ENCODE data around the gene PAPOLB. TPM values are rescaled to one million over a fixed set of nuclear protein-coding genes. Genes with fewer than 3 reads are reported as not detected.

PAPOLB gene
- total and polyA plus RNA-seq, 2 of the 8 experiments (the other 6 are each of a cell fraction or from before 2014, with no cell fraction given) = 0.02 to 0.15 TPM

- ChIA-PET CTCF (ENCODE audit: partially characterized antibody) (no interaction called here), POLR2A (ENCODE audit: partially characterized antibody) (no interaction called here)
- WGBS, 2 experiments (ENCODE audit: extremely low coverage in 1 of 2, insufficient coverage in 1 of 2, insufficient read length in 1 of 2, insufficient replicate concordance in 2 of 2, low coverage in 1 of 2, low lambda C conversion rate in 2 of 2, missing lambda C conversion rate in 1 of 2) = 77% methylated on average over 15 of the region's 19 CpGs; no CpG with 5 or more reads in 1 of the 2 experiments
- H3K9ac ChIP-seq (replicated peaks in 1 of 4; ENCODE audit: extremely low read depth in 1 of 4, low read depth in 3 of 4, low read length in 3 of 4) = no peak overlapping the region
- H3K79me2 ChIP-seq (ENCODE audit: control insufficient read depth in 1 of 2, insufficient read depth in 2 of 2, low read length in 2 of 2) = no peaks in the 10 kb centered on the region
- no peak overlapping the region for H4K91ac ChIP-seq (replicated peaks; ENCODE audit: insufficient read length, low read length)
- no peak overlapping the region for H3K18ac ChIP-seq (ENCODE audit: extremely low read depth, low read length)
- no peaks in the 10 kb centered on the region for H3K36me3 ChIP-seq (ENCODE audit: control insufficient read depth in 2 of 4, insufficient read depth in 4 of 4, low read length in 3 of 4)
- no peak overlapping the region for H3K27ac ChIP-seq (ENCODE audit: low read depth, low read length)
- H2BK15ac ChIP-seq (ENCODE audit: low read length) = no peak overlapping the region
- no peak overlapping the region for H4K5ac ChIP-seq (ENCODE audit: insufficient read length, low read depth, low read length)
- H2AFZ ChIP-seq (ENCODE audit: low read length) = 0 out of 2 replicates have a peak overlapping the region, but pooled peaks have one; percentile 68
- no peak overlapping the region for H3K14ac ChIP-seq (ENCODE audit: insufficient read length)
- no peak overlapping the region for H2BK12ac ChIP-seq (ENCODE audit: low read depth, low read length)
- H3K23me2 ChIP-seq (ENCODE audit: low read depth, low read length) = no peaks in the 10 kb centered on the region
- no peak overlapping the region for H3K56ac ChIP-seq (replicated peaks; ENCODE audit: insufficient read length, low read depth, low read length)
- no peak overlapping the region for H2AK5ac ChIP-seq (ENCODE audit: low read depth, low read length)
- no peak overlapping the region for H2BK20ac ChIP-seq (ENCODE audit: low read length)
- H3K27me3 ChIP-seq (replicated peaks in 1 of 4; ENCODE audit: control insufficient read depth in 3 of 4, extremely low read depth in 1 of 4, insufficient read depth in 3 of 4, low read length in 3 of 4) = no peaks in the 10 kb centered on the region
- no peak for DNase-seq (ENCODE audit: low read depth in 1 of 2, low spot score in 2 of 2)
- H3K4me2 ChIP-seq (ENCODE audit: insufficient read depth in 1 of 2, low read depth in 2 of 2, low read length in 2 of 2) = peak overlapping the region in 1 of 2 experiments; percentile 28; a peak in 1 of 4 replicates
- no peak overlapping the region for H2BK120ac ChIP-seq (replicated peaks; ENCODE audit: low read depth, low read length)
- no peak overlapping the region for H3K4me3 ChIP-seq (ENCODE audit: extremely low read depth in 1 of 4, insufficient read depth in 2 of 4, low read depth in 3 of 4, low read length in 4 of 4)
- 0 out of 2 replicates have a peak overlapping the region, but pooled peaks have one; percentile 59 for H4K8ac ChIP-seq (ENCODE audit: extremely low read depth, insufficient read depth, low read length)
- peaks cover 0 to 10% (median 4%) of the 10 kb centered on the region in 4 experiments; a peak in 2 of 7 replicates for H3K4me1 ChIP-seq (replicated peaks in 1 of 4; ENCODE audit: control insufficient read depth in 3 of 4, insufficient read depth in 4 of 4, low read length in 3 of 4)
- no peak overlapping the region for H2BK5ac ChIP-seq (ENCODE audit: low read depth, low read length)
- H3K4ac ChIP-seq (replicated peaks; ENCODE audit: insufficient read length, low read depth, low read length) = no peak overlapping the region
- no peaks in the 10 kb centered on the region for H4K20me1 ChIP-seq (replicated peaks in 1 of 2; ENCODE audit: control insufficient read depth in 1 of 2, insufficient read depth in 2 of 2, low read length in 2 of 2)
- no peaks in the 10 kb centered on the region for H3K79me1 ChIP-seq (ENCODE audit: low read depth, low read length)
- no peak for FAIRE-seq
- no peaks in the 10 kb centered on the region for H3K9me3 ChIP-seq (ENCODE audit: insufficient read depth in 2 of 2, low read depth in 1 of 2, low read length in 1 of 2)
- H3K23ac ChIP-seq (ENCODE audit: insufficient read length) = no peak overlapping the region
- TF ChIP-seq BACH1 (IDR thresholded peaks at IDR 0.05; ENCODE audit: low read length) (no peak), CREB1 (IDR thresholded peaks at IDR 0.05) (no peak), CEBPB (IDR thresholded peaks at IDR 0.05; ENCODE audit: low read depth, low read length) (no peak), POU5F1 (IDR thresholded peaks at IDR 0.05; ENCODE audit: low read depth, low read length) (no peak), POLR2A (IDR thresholded peaks at IDR 0.05; ENCODE audit: control extremely low read depth in 1 of 2, low read depth in 2 of 2, low read length in 2 of 2) (no peak), SIX5 (IDR thresholded peaks at IDR 0.05; ENCODE audit: low read depth, low read length) (no peak), EGR1 (IDR thresholded peaks at IDR 0.05; ENCODE audit: borderline replicate concordance, low read depth, low read length) (no peak), NRF1 (IDR thresholded peaks at IDR 0.05; ENCODE audit: low read depth, low read length) (no peak), TAF1 (IDR thresholded peaks at IDR 0.05; ENCODE audit: low read depth, low read length) (no peak), SP2 (IDR thresholded peaks at IDR 0.05; ENCODE audit: low read length) (no peak), ASH2L (IDR thresholded peaks at IDR 0.05; ENCODE audit: low read length) (no peak), CBX5 (IDR thresholded peaks at IDR 0.05; ENCODE audit: low read depth, low read length) (no peak)
- TF ChIP-seq, protein P1, sequence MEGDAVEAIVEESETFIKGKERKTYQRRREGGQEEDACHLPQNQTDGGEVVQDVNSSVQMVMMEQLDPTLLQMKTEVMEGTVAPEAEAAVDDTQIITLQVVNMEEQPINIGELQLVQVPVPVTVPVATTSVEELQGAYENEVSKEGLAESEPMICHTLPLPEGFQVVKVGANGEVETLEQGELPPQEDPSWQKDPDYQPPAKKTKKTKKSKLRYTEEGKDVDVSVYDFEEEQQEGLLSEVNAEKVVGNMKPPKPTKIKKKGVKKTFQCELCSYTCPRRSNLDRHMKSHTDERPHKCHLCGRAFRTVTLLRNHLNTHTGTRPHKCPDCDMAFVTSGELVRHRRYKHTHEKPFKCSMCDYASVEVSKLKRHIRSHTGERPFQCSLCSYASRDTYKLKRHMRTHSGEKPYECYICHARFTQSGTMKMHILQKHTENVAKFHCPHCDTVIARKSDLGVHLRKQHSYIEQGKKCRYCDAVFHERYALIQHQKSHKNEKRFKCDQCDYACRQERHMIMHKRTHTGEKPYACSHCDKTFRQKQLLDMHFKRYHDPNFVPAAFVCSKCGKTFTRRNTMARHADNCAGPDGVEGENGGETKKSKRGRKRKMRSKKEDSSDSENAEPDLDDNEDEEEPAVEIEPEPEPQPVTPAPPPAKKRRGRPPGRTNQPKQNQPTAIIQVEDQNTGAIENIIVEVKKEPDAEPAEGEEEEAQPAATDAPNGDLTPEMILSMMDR (IDR thresholded peaks at IDR 0.05; ENCODE audit: control extremely low read depth in 1 of 3, insufficient read depth in 1 of 3, low read depth in 1 of 3, low read length in 3 of 3) = no peak
Measured at GRCh38 chr7:4871930-4872675, 10.3 kb upstream of the PAPOLB start.

Data from H1 (cell line).